Neural crest cell (in vitro differentiated cells): Measurements from ENCODE around the gene CCDC91. TPM values are rescaled to one million over a fixed set of nuclear protein-coding genes. Genes with fewer than 3 reads are reported as not detected.

Experiments
- DNase-seq: peaks from one replicate; pipeline ENCODE4 v3.0.0; 2021; ENCODE audit warnings: low read depth, mixed read lengths, low spot score
- H3K27ac Mint-ChIP-seq: one replicate; pipeline ENCODE4 v1.8.0; 2021; ENCODE audit warnings: mild to moderate bottlenecking, mixed read lengths; ENCODE audit not compliant: unreplicated experiment
- H3K27me3 Mint-ChIP-seq: 2 replicates; pipeline ENCODE4 v1.8.0; 2021; ENCODE audit warnings: low read depth, mild to moderate bottlenecking, mixed read lengths
- H3K36me3 Mint-ChIP-seq: 2 replicates; pipeline ENCODE4 v1.8.0; 2021; ENCODE audit warnings: low read depth, mild to moderate bottlenecking, mixed read lengths
- H3K4me1 Mint-ChIP-seq: 2 replicates; pipeline ENCODE4 v1.8.0; 2021; ENCODE audit warnings: mixed read lengths
- H3K4me3 Mint-ChIP-seq: one replicate; pipeline ENCODE4 v1.8.0; 2021; ENCODE audit warnings: mild to moderate bottlenecking, mixed read lengths
- H3K9me3 Mint-ChIP-seq: 2 replicates; pipeline ENCODE4 v1.8.0; 2021; ENCODE audit warnings: mixed read lengths
- CTCF ChIP-seq: fragments of 200-600 bp; sonication (generic); conservative IDR thresholded peaks from 2 replicates; pipeline ENCODE4 v1.5.0; 2021; ENCODE audit warnings: antibody characterized with exemption, mild to moderate bottlenecking
- total RNA-seq: library from RNA; stranded (reverse); gene quantifications from 2 replicates; pipeline ENCODE4 v1.2.1, GENCODE V29; 2021

Gene CCDC91
- total RNA-seq, 1 donor from 2014 or later: 13.9 TPM

DNA sequence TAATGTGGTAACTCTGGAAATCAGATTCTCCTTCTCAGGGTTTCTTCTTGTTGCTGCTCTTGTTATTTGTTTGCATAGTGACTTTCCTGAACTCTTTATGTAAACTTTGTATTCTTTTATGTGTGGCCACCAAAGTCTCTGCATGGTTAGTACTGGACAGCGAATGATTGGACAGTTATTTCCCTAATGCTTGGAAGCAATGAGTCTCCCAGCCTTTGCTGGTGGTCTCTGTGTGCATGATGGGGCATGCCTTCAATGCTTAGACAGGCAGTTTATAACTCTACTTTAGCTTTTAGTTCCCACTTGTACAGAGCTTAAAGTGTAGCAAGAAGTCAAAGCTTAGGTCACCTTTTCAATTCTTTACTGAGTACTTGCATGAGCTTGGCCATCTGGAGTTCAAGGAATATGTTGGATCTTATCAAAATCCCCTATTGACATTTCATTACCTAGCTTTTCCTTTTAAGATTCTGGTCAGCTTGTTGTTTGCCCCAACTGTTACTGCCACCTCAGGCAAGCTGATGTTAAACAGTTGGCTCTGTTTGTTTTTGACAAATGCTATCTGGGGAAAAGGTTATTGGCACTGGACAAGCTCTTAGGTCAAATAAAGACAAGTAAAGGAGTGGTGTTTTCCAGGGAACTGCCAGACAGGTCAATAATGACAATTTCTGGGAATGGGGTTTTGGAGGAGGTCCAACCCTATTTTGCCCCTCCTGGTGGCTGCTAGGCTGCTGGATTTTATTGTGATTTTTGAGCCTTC, 12.3 kb downstream of the CCDC91 start:
- no peak for DNase-seq
- Mint-ChIP-seq H3K4me1 (no peaks in the 10 kb centered on the region), H3K36me3 (peaks cover 36% of the 10 kb centered on the region), H3K27ac (no peak overlapping the region), H3K4me3 (no peak overlapping the region), H3K9me3 (peaks cover 21% of the 10 kb centered on the region), H3K27me3 (no peaks in the 10 kb centered on the region)
- TF ChIP-seq CTCF: no peak

DNA sequence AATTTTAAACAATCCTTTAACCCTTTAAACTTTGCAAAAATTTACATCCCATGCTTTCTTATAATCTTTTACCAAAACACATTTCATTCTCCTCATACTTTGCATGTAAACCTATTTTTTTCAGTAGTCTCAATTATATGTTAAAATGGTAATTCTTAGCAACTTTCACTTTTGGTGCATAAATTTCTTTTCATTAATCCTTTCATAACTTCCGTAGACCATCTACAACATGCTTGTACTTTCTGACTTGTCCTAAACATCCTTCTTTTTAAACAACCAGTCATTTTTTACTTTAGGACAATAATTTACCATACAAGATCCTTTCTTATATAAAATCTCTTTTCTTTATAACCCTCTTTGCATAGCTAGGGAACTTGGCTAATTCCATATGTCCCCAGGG, 19.5 kb downstream of the CCDC91 start:
- Mint-ChIP-seq H3K9me3 (peaks cover 25% of the 10 kb centered on the region), H3K4me1 (no peaks in the 10 kb centered on the region), H3K36me3 (peaks cover 54% of the 10 kb centered on the region), H3K27ac (no peak overlapping the region), H3K27me3 (no peaks in the 10 kb centered on the region), H3K4me3 (no peak overlapping the region)
- DNase-seq: no peak
- no peak for TF ChIP-seq CTCF

DNA sequence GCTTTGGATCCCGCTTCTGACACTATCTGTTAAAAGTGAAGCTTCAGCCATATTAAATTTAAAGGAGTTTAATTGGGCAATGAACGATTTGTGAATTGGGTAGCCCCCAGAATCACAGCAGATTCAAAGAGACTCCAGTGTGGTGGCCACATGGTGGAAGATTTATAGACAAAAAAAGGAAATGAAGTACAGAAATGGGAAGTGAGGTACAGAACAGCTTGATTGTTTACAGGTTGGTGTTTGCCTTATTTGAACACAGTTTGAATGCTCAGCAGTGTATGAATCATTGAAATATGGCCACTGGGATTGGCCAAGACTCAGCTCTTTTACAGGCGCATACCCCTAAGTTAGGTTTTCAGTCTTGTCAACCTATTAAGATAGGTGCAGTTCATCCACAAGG, 21.9 kb downstream of the CCDC91 start:
- H3K36me3 Mint-ChIP-seq: peaks cover 42% of the 10 kb centered on the region

DNA sequence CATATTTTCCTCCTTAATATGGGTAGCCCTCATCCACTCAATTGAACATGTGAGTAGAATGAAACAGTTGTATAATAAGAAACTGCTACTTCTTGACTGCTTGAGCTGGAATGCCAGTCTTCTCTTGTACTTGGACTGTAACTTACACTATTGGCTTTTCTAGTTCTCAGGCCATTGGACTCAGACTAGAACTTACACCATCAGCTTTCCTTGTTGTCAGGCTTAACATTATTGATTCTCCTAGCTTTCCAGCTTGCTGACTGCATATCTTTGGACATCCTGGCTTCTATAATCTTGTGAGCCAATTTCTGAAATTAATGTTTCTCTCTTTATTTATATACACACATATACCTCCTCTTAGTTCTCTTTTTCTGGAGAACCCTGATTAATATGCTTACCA, 24.8 kb downstream of the CCDC91 start:
- DNase-seq: no peak
- H3K4me3 Mint-ChIP-seq: no peak overlapping the region
- peaks cover 46% of the 10 kb centered on the region for H3K36me3 Mint-ChIP-seq
- no peak overlapping the region for H3K27ac Mint-ChIP-seq
- no peak for TF ChIP-seq CTCF
- H3K4me1 Mint-ChIP-seq: no peaks in the 10 kb centered on the region
- no peaks in the 10 kb centered on the region for H3K27me3 Mint-ChIP-seq
- peaks cover 22% of the 10 kb centered on the region for H3K9me3 Mint-ChIP-seq

More for the DNA sequence above, 21.9 kb downstream of the CCDC91 start:
- H3K27ac Mint-ChIP-seq: no peak overlapping the region
- no peaks in the 10 kb centered on the region for H3K4me1 Mint-ChIP-seq
- no peak overlapping the region for H3K4me3 Mint-ChIP-seq
- no peak for TF ChIP-seq CTCF
- no peak for DNase-seq
- H3K27me3 Mint-ChIP-seq: no peaks in the 10 kb centered on the region
- peaks cover 16% of the 10 kb centered on the region for H3K9me3 Mint-ChIP-seq

- Mint-ChIP-seq H3K36me3 (peaks cover 42% of the 10 kb centered on the region), H3K9me3 (peaks cover 20% of the 10 kb centered on the region), H3K27me3 (no peaks in the 10 kb centered on the region), H3K27ac (no peak overlapping the region), H3K4me3 (no peak overlapping the region), H3K4me1 (no peaks in the 10 kb centered on the region)
- TF ChIP-seq CTCF: no peak
- DNase-seq: no peak
These were observed 25.8 kb downstream of the CCDC91 start for GRCh38 chr12:28216016-28216415.
